ENCODE measurements around the gene DPP6. TPM values are rescaled to one million over a fixed set of nuclear protein-coding genes. Genes with fewer than 3 reads are reported as not detected.

DPP6 gene
- total and polyA plus RNA-seq, 2 donors (not counting 1 experiment from before 2014, with no cell fraction given): not detected

GRCh38 chr7:154902600-154903082 lies 850.4 kb downstream of the DPP6 start:
- H2AFZ ChIP-seq (ENCODE audit: insufficient read depth, low read depth, low read length, poor library complexity, severe bottlenecking): no peak overlapping the region
- DNase-seq: no peak
- intact Hi-C loops (cut with micrococcal nuclease): no loop called here
- POLR2A ChIA-PET: no interaction called here
- H3K4me2 ChIP-seq (replicated peaks; ENCODE audit: low read depth, low read length, poor library complexity, severe bottlenecking): no peak overlapping the region
- no peak for ATAC-seq (ENCODE audit: low read depth)
- H3K79me2 ChIP-seq (ENCODE audit: control insufficient read depth, insufficient read depth, low read length): no peaks in the 10 kb centered on the region
- TF ChIP-seq CTCF (IDR thresholded peaks at IDR 0.05): no peak
- TF ChIP-seq EZH2 (IDR thresholded peaks at IDR 0.05; ENCODE audit: borderline replicate concordance, insufficient read depth, low read depth, low read length, poor library complexity, severe bottlenecking): no peak
- no peaks in the 10 kb centered on the region for H3K4me1 Mint-ChIP-seq
- H4K20me1 ChIP-seq (ENCODE audit: control insufficient read depth, insufficient read depth, low read length, poor library complexity, severe bottlenecking): no peaks in the 10 kb centered on the region
- H3K4me1 ChIP-seq (ENCODE audit: control insufficient read depth in 2 of 2, insufficient read depth in 2 of 2, low read length in 2 of 2): no peaks in the 10 kb centered on the region
- CTCF ChIA-PET: interaction anchor here (3.9 kb wide), 1 partner anchor 11 kb away, joined by 16 read pairs; no protein-coding TSS in a partner anchor
- peaks cover 0 to 6% (median 0%) of the 10 kb centered on the region in 3 donors for H3K9me3 ChIP-seq (ENCODE audit: control extremely low read depth in 1 of 3, control insufficient read depth in 2 of 3, insufficient read depth in 1 of 3, low read length in 2 of 3)
- no peak overlapping the region for H3K27ac Mint-ChIP-seq
- H3K4me3 ChIP-seq (ENCODE audit: control extremely low read depth in 1 of 5, extremely low read depth in 1 of 5, insufficient read depth in 1 of 5, low read depth in 2 of 5, low read length in 4 of 5): no peak overlapping the region
- H3K27ac ChIP-seq (ENCODE audit: low read length in 2 of 2): no peak overlapping the region
- H3K27me3 ChIP-seq (replicated peaks in 1 of 4; ENCODE audit: control extremely low read depth in 1 of 4, control insufficient read depth in 3 of 4, insufficient read depth in 4 of 4, low read length in 3 of 4): no peaks in the 10 kb centered on the region
- H3K9ac ChIP-seq (ENCODE audit: low read length): no peak overlapping the region
- no peak overlapping the region for H3K4me3 Mint-ChIP-seq
- H3K27me3 Mint-ChIP-seq: peaks cover 4% of the 10 kb centered on the region
- no peaks in the 10 kb centered on the region for H3K36me3 ChIP-seq (replicated peaks in 1 of 2; ENCODE audit: control extremely low read depth in 1 of 2, control insufficient read depth in 1 of 2, extremely low read depth in 1 of 2, insufficient read depth in 2 of 2, low read length in 1 of 2)
- H3K9me3 Mint-ChIP-seq (ENCODE audit: insufficient read depth): no peaks in the 10 kb centered on the region
- WGBS (ENCODE audit: insufficient coverage): 95% methylated on average over 4 of the region's 6 CpGs

GRCh38 chr7:154903083-154903731 lies 851.0 kb downstream of the DPP6 start:
- H3K9me3 Mint-ChIP-seq (ENCODE audit: insufficient read depth): peaks cover 2% of the 10 kb centered on the region
- 75% methylated on average over 9 of the region's 14 CpGs for WGBS (ENCODE audit: insufficient coverage)
- Histone ChIP-seq H3K9me3 (ENCODE audit: control extremely low read depth in 1 of 3, control insufficient read depth in 2 of 3, insufficient read depth in 1 of 3, low read length in 2 of 3) (peaks cover 0 to 7% (median 0%) of the 10 kb centered on the region in 3 donors), H3K9ac (ENCODE audit: low read length) (no peak overlapping the region), H3K27me3 (replicated peaks in 1 of 4; ENCODE audit: control extremely low read depth in 1 of 4, control insufficient read depth in 3 of 4, insufficient read depth in 4 of 4, low read length in 3 of 4) (no peaks in the 10 kb centered on the region), H3K4me3 (ENCODE audit: control extremely low read depth in 1 of 5, extremely low read depth in 1 of 5, insufficient read depth in 1 of 5, low read depth in 2 of 5, low read length in 4 of 5) (no peak overlapping the region), H3K79me2 (ENCODE audit: control insufficient read depth, insufficient read depth, low read length) (no peaks in the 10 kb centered on the region), H3K36me3 (replicated peaks in 1 of 2; ENCODE audit: control extremely low read depth in 1 of 2, control insufficient read depth in 1 of 2, extremely low read depth in 1 of 2, insufficient read depth in 2 of 2, low read length in 1 of 2) (no peaks in the 10 kb centered on the region), H2AFZ (ENCODE audit: insufficient read depth, low read depth, low read length, poor library complexity, severe bottlenecking) (no peak overlapping the region), H3K4me2 (replicated peaks; ENCODE audit: low read depth, low read length, poor library complexity, severe bottlenecking) (no peak overlapping the region), H4K20me1 (ENCODE audit: control insufficient read depth, insufficient read depth, low read length, poor library complexity, severe bottlenecking) (no peaks in the 10 kb centered on the region), H3K27ac (ENCODE audit: low read length in 2 of 2) (no peak overlapping the region), H3K4me1 (ENCODE audit: control insufficient read depth in 2 of 2, insufficient read depth in 2 of 2, low read length in 2 of 2) (no peaks in the 10 kb centered on the region)
- DNase-seq: no peak
- ChIA-PET CTCF (interaction anchor here (3.9 kb wide), 1 partner anchor 10 kb away, joined by 16 read pairs; no protein-coding TSS in a partner anchor), POLR2A (no interaction called here)
- H3K27me3 Mint-ChIP-seq: peaks cover 8% of the 10 kb centered on the region
- peaks cover 3% of the 10 kb centered on the region for H3K4me1 Mint-ChIP-seq
- H3K4me3 Mint-ChIP-seq: no peak overlapping the region
- intact Hi-C loops (cut with micrococcal nuclease): no loop called here
- TF ChIP-seq CTCF (IDR thresholded peaks at IDR 0.05): no peak
- no peak for TF ChIP-seq EZH2 (IDR thresholded peaks at IDR 0.05; ENCODE audit: borderline replicate concordance, insufficient read depth, low read depth, low read length, poor library complexity, severe bottlenecking)
- H3K27ac Mint-ChIP-seq: no peak overlapping the region
- no peak for ATAC-seq (ENCODE audit: low read depth)

Data from B cell (primary cell).